Activated T-cell treated with anti-CD3 and anti-CD28 coated beads, Interleukin-2, amount 50 U/mL, for 1 hour (primary cell): ENCODE measurements around the gene GATC.

ENCODE experiments used
- DNase-seq: peaks from one replicate; pipeline ENCODE4 v3.0.0-alpha.2; 2020

Gene GATC

GRCh38 chr12:120445911-120446843 lies at the start of gene GATC, which contains the start of gene TRIAP1:
TSS of gene GATC (plus strand) at chr12:120446444. CDS start at chr12:120446481, 37 bp downstream.
TSS of gene TRIAP1 (minus strand) at chr12:120446384. CDS start at chr12:120446372, 12 bp downstream.
- DNase-seq = peak; percentile 92

- no peak for DNase-seq
Observed at GRCh38 chr12:120397824-120398540, 48.3 kb upstream of the GATC start.

- no peak for DNase-seq
Observed at GRCh38 chr12:120399531-120399930, 46.7 kb upstream of the GATC start.

- DNase-seq = no peak
Observed at GRCh38 chr12:120402217-120402616, 44.0 kb upstream of the GATC start.

DNA sequence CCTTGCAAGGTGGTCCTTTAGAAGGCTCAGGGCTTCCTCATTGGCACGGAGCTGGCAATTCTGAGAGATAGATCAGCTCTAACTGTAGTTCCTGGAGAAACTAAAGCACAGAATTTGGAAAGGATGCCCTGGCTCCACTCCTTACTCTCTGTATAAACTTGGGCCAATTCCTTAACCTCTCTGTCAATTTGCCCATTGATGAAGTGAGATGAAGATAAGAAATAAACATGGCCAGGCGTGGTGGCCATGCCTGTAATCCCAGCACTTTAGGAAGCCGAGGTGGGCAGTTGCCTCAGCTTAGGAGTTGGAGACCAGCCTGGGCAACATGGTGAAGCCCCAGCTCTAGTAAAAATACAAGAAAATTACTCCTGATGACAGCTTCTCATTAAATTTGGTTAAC lies 42.4 kb upstream of the GATC start:
- no peak for DNase-seq

- no peak for DNase-seq
Observed at GRCh38 chr12:120404271-120404670, 42.0 kb upstream of the GATC start.

- no peak for DNase-seq
Observed at GRCh38 chr12:120406069-120406468, 40.2 kb upstream of the GATC start.

- no peak for DNase-seq
Observed at GRCh38 chr12:120406553-120406952, 39.7 kb upstream of the GATC start.

DNA sequence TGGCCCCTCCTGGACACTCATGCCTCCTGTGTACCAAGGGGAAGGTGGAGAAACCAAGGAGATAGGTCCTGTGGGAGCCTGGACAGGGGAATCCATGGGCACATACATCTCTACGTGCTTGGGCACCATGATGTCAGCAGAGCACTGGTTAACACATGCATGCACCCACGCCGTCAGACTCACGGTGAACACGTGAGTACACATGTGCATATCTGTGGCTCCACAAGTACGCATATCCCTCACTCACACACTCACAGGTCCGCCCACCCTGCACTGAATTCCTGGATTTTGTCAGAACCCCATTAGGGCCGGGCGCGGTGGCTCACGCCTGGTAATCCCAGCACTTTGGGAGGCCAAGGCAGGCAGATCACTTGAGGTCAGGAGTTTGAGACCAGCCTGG lies 37.5 kb upstream of the GATC start:
- no peak for DNase-seq

GRCh38 chr12:120412421-120412820 lies 33.8 kb upstream of the GATC start:
- no peak for DNase-seq

GRCh38 chr12:120413901-120414695 lies 32.1 kb upstream of the GATC start:
- DNase-seq = no peak

GRCh38 chr12:120416490-120417216 lies 29.6 kb upstream of the GATC start:
- DNase-seq = no peak

GRCh38 chr12:120417917-120418580 lies 28.2 kb upstream of the GATC start:
- DNase-seq = no peak

DNA sequence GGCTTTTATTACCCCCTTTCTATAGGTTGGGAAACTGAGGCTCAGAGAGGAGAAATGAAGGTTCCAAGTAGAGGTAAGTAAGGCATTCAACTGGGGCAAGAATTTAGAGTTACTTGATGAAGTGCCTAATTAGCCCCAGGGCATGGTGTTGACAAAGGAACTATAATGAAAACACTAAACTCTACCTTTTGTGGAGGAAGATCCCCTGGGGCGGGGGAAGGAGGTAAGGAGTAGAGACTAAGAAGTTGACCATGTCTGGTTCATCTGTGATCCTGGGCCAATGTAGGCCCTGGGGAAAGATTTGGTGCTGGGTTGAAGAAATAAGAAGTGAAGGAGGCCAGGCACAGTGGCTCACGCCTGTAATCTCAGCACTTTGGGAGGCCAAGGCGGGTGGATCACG lies 24.5 kb upstream of the GATC start:
- DNase-seq = no peak

GRCh38 chr12:120422892-120423456 lies 23.3 kb upstream of the GATC start:
- no peak for DNase-seq

- no peak for DNase-seq
Observed at GRCh38 chr12:120425797-120426196, 20.4 kb upstream of the GATC start.

- no peak for DNase-seq
Observed at GRCh38 chr12:120428597-120429229, 17.5 kb upstream of the GATC start.

DNA sequence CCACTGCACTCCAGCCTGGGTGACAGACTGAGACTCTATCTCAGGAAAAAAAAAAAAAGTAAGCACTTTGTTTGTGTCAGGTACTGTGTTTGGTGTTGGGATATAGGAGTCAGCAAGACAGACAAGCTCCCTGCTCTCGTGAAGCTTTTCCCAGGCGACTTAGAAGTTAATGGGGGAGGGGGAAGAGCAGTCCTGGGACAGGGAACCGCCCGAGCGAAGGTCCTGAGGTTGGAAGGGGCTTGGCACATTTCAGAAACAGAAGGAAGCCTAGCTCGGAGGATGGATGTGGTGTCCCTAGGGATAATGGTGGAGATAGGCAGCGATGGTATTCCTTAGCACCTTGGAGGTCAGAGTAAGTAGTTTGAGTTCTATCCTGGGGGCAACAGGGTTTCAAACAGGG lies 16.9 kb upstream of the GATC start:
- DNase-seq = no peak

- DNase-seq = no peak
Observed at GRCh38 chr12:120432772-120433525, 13.3 kb upstream of the GATC start.
